Psoas muscle (tissue), 8 donors: Measurements from ENCODE around the gene ID1. TPM values are rescaled to one million over a fixed set of nuclear protein-coding genes. Genes with fewer than 3 reads are reported as not detected.
A peak's percentile ranks its signal among the peaks of the same experiment; 100 is the strongest.
"Not testable (repeated sequence)": the region's sequence is repeated elsewhere in the genome, so short reads cannot be mapped to it uniquely, and the experiment has no call there.

Source experiments
- ATAC-seq, 4 donors: fragments of 200-7000 bp; cut with Tn5 transposase; one replicate each; pipeline ENCODE4 v1.9.1; 2020; ENCODE audit warnings: moderate library complexity in 3 of 4, mild to moderate bottlenecking in 2 of 4
- DNase-seq, 2 donors: peaks; one replicate each; pipeline ENCODE4 v3.0.0-alpha.2; 2020
- H3K27ac ChIP-seq: fragments of 200-600 bp; one replicate; pipeline ENCODE4 v1.8.0; 2022
- H3K27me3 ChIP-seq, 3 donors: fragments of 200-600 bp in 1 of 3; one replicate each; pipeline versions ENCODE4 v1.6.1 to v1.8.0; 2013 to 2022; ENCODE audit warnings: low read length in 2 of 3, mild to moderate bottlenecking in 2 of 3, moderate library complexity in 1 of 3; ENCODE audit not compliant: insufficient read depth in 3 of 3
- H3K36me3 ChIP-seq, 2 donors: fragments of 200-600 bp in 1 of 2; one replicate each; pipeline versions ENCODE4 v1.6.1 to v1.8.0; 2013 to 2022; ENCODE audit warnings: low read depth in 1 of 2, mild to moderate bottlenecking in 1 of 2, moderate library complexity in 1 of 2; ENCODE audit not compliant: insufficient read depth in 1 of 2
- H3K4me1 ChIP-seq: fragments of 200-600 bp; one replicate; pipeline ENCODE4 v1.8.0; 2022
- H3K4me3 ChIP-seq: fragments of 200-600 bp; one replicate; pipeline ENCODE4 v1.8.0; 2022; ENCODE audit warnings: mild to moderate bottlenecking
- H3K9me3 ChIP-seq: fragments of 200-600 bp; one replicate; pipeline ENCODE4 v1.8.0; 2022
- CTCF ChIP-seq: fragments of 200-600 bp; IDR thresholded peaks from one replicate; pipeline ENCODE4 v1.8.0; 2022; ENCODE audit warnings: antibody characterized with exemption
- WGBS, 3 donors: extraction: QIAGEN DNeasy Blood & Tissue Kit; methylation state at CpG; one replicate each; pipeline versions ENCODE4 v1.1.6 to v1.1.7; 2013; 5-methylcytosine and 5-hydroxymethylcytosine counted together
- intact Hi-C, 2 donors: fragments of 100-400 bp; cut with DNase I; formaldehyde crosslinking; loops; one replicate each; pipeline versions ENCODE4 v1.11.0 to v1.14.2; 2022
- polyA plus RNA-seq, 3 donors: library from polyadenylated mRNA; stranded (reverse); fragments of 200-250 nt; gene quantifications; one replicate each; pipeline ENCODE4 v1.2.3, GENCODE V29; 2013
- total RNA-seq, 4 donors: library from RNA; stranded (reverse); fragmentation: NEBNext Ultra II Directional in 2 of 4; extraction: Animal tissue kit (Norgen Biotek cat#: 25700) in 2 of 4; gene quantifications; one replicate each; pipeline versions ENCODE4 v1.2.1 to v1.2.4, GENCODE V29; 2021 to 2023
- donor health status: healthy with polysubstance abuse.
- donor health status: DM: no; HTN: no; CAD: no; lungs with moderate emphysema.
- donor health status: Bipolar disorder and iron deficiency.
- donor health status: healthy.
- donor health status: DM: yes; HTN: yes; CAD: no.
- donor health status: DM: no; HTN: no; CAD: no.
- donor health status: DM: no; HTN: no; CAD: no.
- donor health status: DM: yes; HTN: yes; CAD: no.

Gene ID1
- total and polyA plus RNA-seq, 7 donors = 25.1 to 574 (median 80.6) TPM

- WGBS, 3 donors = 32 to 33% (median 33%) methylated on average over 17 of the region's 17 CpGs
- ATAC-seq (peak in 2 of 4 donors; percentile 6 to 10), DNase-seq (no peak)
- peak overlapping the region; percentile 75 for H3K4me3 ChIP-seq
- peak overlapping the region; percentile 91 for H3K27ac ChIP-seq
- no peaks in the 10 kb centered on the region for H3K9me3 ChIP-seq
- H3K27me3 ChIP-seq = no peaks in the 10 kb centered on the region
- intact Hi-C loops = loop anchor here in 1 of 2 donors (10.0 kb wide), 1 partner anchor 143 kb away; no protein-coding TSS in a partner anchor
- TF ChIP-seq CTCF = no peak
- peaks cover 0 to 24% of the 10 kb centered on the region in 2 donors for H3K36me3 ChIP-seq
- H3K4me1 ChIP-seq = peaks cover 34% of the 10 kb centered on the region
Measured at GRCh38 chr20:31572042-31572700, 32.9 kb upstream of the ID1 start.

GRCh38 chr20:31572701-31573554 lies 32.2 kb upstream of the ID1 start:
- peak; percentile 87 to 90 (median 88) for ATAC-seq
- DNase-seq = peak; percentile 97 to 98
- Histone ChIP-seq H3K4me3 (peak overlapping the region; percentile 75), H3K9me3 (no peaks in the 10 kb centered on the region), H3K36me3 (peaks cover 0 to 16% of the 10 kb centered on the region in 2 donors), H3K27me3 (no peaks in the 10 kb centered on the region), H3K4me1 (peaks cover 34% of the 10 kb centered on the region), H3K27ac (peak overlapping the region; percentile 91)
- 1 to 2% (median 1%) methylated on average over 44 to 63 of the region's 63 CpGs for WGBS, 3 donors
- no peak for TF ChIP-seq CTCF
- intact Hi-C loops = loop anchor here in 1 of 2 donors (10.0 kb wide), 1 partner anchor 142 kb away; no protein-coding TSS in a partner anchor

GRCh38 chr20:31573555-31574321 lies 31.4 kb upstream of the ID1 start:
- Histone ChIP-seq H3K27ac (peak overlapping the region; percentile 91), H3K4me1 (peaks cover 34% of the 10 kb centered on the region), H3K27me3 (no peaks in the 10 kb centered on the region), H3K4me3 (peak overlapping the region; percentile 75), H3K36me3 (peaks cover 0 to 8% of the 10 kb centered on the region in 2 donors), H3K9me3 (no peaks in the 10 kb centered on the region)
- no peak for ATAC-seq
- 33 to 35% (median 34%) methylated on average over 19 of the region's 19 CpGs for WGBS, 3 donors
- no peak for DNase-seq
- intact Hi-C loops = loop anchor here in 1 of 2 donors (10.0 kb wide), 1 partner anchor 141 kb away; no protein-coding TSS in a partner anchor
- TF ChIP-seq CTCF = no peak

- intact Hi-C loops = loop anchor here in 1 of 2 donors (10.0 kb wide), 1 partner anchor 140 kb away; no protein-coding TSS in a partner anchor
- H3K36me3 ChIP-seq, H3K9me3 ChIP-seq, H3K27ac ChIP-seq, DNase-seq, H3K4me3 ChIP-seq, H3K27me3 ChIP-seq, ATAC-seq: not testable (repeated sequence)
- H3K4me1 ChIP-seq = peaks cover 30% of the 10 kb centered on the region
- 87 to 96% (median 92%) methylated on average over 9 to 10 of the region's 10 CpGs for WGBS, 3 donors
Measured at GRCh38 chr20:31574986-31575385, 30.1 kb upstream of the ID1 start.
